Mesodermal cell (in vitro differentiated cells): Measurements from ENCODE around the gene FAM171A2.
"Not testable (repeated sequence)": the region's sequence is repeated elsewhere in the genome, so short reads cannot be mapped to it uniquely, and the experiment has no call there.

Experiments used
- H3K27ac ChIP-seq: 2 replicates; pipeline ENCODE4 v1.7.0; 2013; ENCODE audit warnings: mild to moderate bottlenecking, low read depth, low read length, moderate library complexity; ENCODE audit not compliant: severe bottlenecking
- H3K36me3 ChIP-seq: 2 replicates; pipeline ENCODE4 v1.7.1; 2013; ENCODE audit warnings: mild to moderate bottlenecking, low read length, moderate library complexity; ENCODE audit not compliant: control insufficient read depth, insufficient read depth
- H3K4me1 ChIP-seq: one replicate; pipeline ENCODE4 v1.7.1; 2013; ENCODE audit warnings: mild to moderate bottlenecking, low read length; ENCODE audit not compliant: insufficient read depth, control insufficient read depth, poor library complexity, severe bottlenecking
- H3K4me3 ChIP-seq: 2 replicates; pipeline ENCODE4 v1.7.0; 2013; ENCODE audit warnings: low read length, control low read depth, mild to moderate bottlenecking; ENCODE audit not compliant: insufficient read depth, poor library complexity, severe bottlenecking; ENCODE audit errors: extremely low read depth
- H3K9me3 ChIP-seq: 2 replicates; pipeline ENCODE4 v1.7.1; 2013; ENCODE audit warnings: mild to moderate bottlenecking, low read length, moderate library complexity; ENCODE audit not compliant: control insufficient read depth
- WGBS, 2 experiments: methylation state at CpG; one replicate each; pipeline ENCODE4 v1.1.5; 2013; ENCODE audit warnings: missing lambda C conversion rate in 2 of 2; ENCODE audit not compliant: insufficient coverage in 2 of 2; 5-methylcytosine and 5-hydroxymethylcytosine counted together

The FAM171A2 gene

DNA sequence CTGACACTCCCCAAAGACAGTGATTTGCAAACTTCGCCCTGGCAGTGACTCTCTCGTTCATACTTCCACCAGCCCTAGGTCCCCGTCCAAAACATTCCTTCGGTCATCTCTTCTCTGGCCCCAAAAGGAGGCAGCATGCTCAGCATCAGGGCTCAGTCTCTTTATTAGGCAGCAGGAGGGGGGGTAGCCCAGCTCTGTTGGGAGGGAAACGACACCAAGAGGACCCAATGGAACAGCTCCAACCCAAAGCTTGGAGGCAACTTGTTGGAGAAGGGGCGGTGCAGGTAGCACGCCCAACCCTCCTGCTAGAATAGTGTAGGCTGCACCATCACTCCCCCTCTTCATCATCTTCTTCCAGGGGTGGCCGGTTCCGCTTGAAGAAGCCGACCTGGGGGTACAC, 8.4 kb upstream of the FAM171A2 start:
- no peaks in the 10 kb centered on the region for H3K4me1 ChIP-seq
- no peaks in the 10 kb centered on the region for H3K36me3 ChIP-seq
- whole genome bisulfite sequencing, 2 experiments: 86 to 94% methylated on average over 4 to 8 of the region's 10 CpGs

DNA sequence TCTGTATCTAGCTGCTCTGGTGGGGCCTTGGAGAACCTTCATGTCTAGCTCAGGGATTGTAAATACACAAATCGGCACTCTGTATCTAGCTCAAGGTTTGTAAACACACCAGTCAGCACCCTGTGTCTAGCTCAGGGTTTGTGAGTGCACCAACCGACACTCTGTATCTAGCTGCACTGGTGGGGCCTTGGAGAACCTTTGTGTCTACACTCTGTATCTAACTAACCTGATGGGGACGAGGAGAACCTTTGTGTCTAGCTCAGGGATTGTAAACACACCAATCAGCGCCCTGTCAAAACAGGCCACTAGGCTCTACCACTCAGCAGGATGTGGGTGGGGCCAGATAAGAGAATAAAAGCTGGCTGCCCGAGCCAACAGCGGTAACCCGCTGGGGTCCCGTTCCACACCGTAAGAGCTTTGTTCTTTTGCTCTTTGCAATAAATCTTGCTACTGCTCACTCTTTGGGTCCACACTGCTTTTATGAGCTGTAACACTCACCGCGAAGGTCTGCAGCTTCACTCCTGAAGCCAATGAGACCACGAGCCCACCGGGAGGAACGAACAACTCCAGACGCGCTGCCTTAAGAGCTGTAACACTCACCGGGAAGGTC, 5.9 kb upstream of the FAM171A2 start:
- not testable (repeated sequence) for H3K36me3 ChIP-seq, H3K27ac ChIP-seq, H3K4me3 ChIP-seq, H3K9me3 ChIP-seq, H3K4me1 ChIP-seq
- WGBS, 2 experiments: 69 to 74% methylated on average over 10 of the region's 17 CpGs

More for the DNA sequence above, 8.4 kb upstream of the FAM171A2 start:
- no peaks in the 10 kb centered on the region for H3K9me3 ChIP-seq
- no peak overlapping the region for H3K27ac ChIP-seq
- H3K4me3 ChIP-seq: no peak overlapping the region

DNA sequence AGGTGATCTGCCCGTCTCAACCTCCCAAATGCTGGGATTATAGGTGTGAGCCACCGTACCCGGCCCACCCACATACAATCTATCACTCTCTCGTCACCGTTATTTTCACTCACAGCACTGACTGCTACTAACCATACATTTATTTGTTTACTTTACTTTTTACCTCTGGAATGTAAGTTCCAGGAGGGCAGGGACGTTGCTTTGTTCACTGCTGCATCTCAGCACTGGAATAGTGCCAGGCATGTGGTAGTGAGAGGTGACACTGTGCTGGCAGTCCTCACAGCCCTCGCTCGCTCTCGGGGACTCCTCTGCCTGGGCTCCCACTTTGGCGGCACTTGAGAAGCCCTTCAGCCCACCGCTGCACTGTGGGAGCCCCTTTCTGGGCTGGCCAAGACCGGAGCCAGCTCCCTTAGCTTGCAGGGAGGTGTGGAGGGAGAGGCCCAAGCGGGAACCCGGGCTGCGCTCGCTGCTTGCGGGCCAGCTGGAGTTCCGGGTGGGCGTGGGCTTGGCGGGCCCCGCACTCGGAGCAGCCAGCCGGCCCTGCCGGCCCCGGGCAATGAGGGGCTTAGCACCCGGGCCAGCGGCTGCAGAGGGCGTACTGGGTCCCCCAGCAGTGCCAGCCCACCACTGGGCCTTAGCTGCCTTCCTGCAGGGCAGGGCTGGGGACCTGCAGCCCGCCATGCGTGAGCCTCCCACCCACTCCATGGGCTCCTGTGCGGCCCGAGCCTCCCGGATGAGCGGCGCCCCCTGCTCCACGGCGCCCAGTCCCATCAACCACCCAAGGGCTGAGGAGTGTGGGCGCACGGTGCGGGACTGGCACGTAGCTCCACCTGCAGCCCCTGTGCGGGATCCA, 5.0 kb upstream of the FAM171A2 start:
- WGBS, 2 experiments: 96 to 97% methylated on average over 17 to 33 of the region's 42 CpGs
- H3K27ac ChIP-seq, H3K36me3 ChIP-seq, H3K4me3 ChIP-seq, H3K9me3 ChIP-seq, H3K4me1 ChIP-seq: not testable (repeated sequence)

DNA sequence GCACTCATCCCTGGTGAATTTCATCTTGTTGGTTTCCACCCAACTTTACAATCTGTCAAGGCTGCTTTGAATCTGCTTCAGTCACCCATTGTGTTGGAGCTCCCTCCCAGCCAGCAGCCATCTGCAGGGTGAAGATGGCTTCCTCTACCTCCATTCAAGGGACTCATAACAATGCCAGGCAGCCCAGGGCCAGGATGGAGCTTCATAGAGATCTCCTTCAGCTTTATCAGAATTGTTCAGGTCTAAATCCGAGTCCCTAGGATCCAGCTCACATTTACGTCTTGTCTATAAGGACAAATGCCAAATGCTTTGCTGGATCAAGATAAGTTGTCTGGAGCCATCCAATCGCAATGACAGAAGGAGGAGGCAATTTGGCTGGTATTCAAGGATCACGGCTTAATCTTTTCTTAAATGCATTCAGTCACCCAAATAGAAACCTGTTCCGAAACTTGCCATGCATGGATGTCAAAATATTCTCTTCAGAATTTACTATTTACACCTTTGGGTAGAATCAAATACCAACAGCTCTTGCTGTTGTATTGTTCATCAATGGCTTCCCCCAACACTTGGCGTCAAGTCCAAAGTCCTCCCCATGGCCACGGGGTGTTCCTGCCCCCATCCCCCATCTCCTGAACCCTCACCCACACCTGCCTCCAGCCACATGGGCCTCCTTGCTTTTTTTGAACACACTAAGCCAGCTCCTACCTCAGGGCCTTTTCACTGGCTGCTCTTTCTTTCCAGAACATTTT, 3.8 kb upstream of the FAM171A2 start:
- 89 to 92% methylated on average over 7 of the region's 7 CpGs for whole genome bisulfite sequencing, 2 experiments
- Histone ChIP-seq H3K4me3 (no peak overlapping the region), H3K36me3 (no peaks in the 10 kb centered on the region)

DNA sequence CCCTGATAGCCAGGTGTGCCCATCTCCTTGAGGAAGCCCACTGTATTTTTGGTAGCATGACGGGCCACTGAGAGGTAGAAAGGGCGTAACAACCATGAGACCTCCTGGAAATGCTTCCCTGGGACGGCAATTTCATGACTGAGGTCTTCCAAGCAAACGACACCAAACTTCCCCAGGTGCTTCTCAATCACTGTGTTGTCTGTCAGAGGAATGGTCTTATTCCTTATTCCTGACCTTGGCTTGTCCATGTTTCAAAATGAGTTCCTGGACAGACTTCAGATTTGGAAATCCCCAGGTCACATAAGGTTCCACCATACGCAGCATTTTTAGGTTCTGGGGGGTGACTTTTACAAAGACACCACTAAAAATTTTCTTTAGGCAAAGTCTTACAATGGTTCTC, 1.4 kb upstream of the FAM171A2 start:
- H3K4me3 ChIP-seq, H3K27ac ChIP-seq, H3K36me3 ChIP-seq, H3K9me3 ChIP-seq: not testable (repeated sequence)
- WGBS, 2 experiments: 75 to 98% methylated on average over 4 to 5 of the region's 5 CpGs
- H3K4me1 ChIP-seq: peaks cover 18% of the 10 kb centered on the region

More for the DNA sequence above, 3.8 kb upstream of the FAM171A2 start:
- Histone ChIP-seq H3K27ac (no peak overlapping the region), H3K9me3 (no peaks in the 10 kb centered on the region), H3K4me1 (peaks cover 4% of the 10 kb centered on the region)

DNA sequence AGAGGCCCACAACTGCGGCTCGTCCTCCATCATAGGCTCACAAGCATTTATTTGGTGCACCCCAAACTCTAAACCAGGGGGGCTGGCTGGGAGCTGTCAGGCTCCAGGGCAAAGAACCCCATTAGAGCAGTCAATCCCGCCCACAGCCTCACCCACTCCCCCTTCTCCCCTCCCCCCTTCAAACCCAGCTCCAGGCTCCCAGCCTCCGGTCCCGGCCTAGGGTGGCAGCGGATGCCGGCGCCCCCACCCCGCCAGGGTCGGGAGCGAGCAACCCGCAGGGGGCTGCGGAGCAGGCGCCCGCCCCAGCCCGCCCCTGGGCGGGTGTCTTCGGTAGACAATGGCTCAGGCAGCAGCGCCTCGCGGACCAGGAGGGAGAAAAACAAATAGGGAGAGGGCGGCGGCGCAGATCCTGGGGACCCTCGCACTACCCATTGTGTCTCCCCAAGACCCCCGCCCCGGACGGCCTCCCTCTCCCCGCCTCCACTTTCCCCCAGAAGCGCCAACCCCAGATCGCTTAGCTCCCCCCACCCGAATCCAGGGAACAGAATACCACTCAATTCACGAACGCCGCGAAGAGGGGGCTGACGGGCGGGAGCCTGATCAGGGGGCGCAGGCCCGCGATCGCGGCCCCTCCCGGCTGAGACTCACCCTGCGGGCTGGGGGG, 572 bp downstream of the FAM171A2 start:
- peak overlapping the region; percentile 16 for H3K27ac ChIP-seq
- no peaks in the 10 kb centered on the region for H3K9me3 ChIP-seq
- H3K36me3 ChIP-seq: peaks cover 5% of the 10 kb centered on the region
- H3K4me1 ChIP-seq: peaks cover 18% of the 10 kb centered on the region
- H3K4me3 ChIP-seq: peak overlapping the region; percentile 86
- WGBS, 2 experiments: 0% methylated on average over 14 to 31 of the region's 45 CpGs

DNA sequence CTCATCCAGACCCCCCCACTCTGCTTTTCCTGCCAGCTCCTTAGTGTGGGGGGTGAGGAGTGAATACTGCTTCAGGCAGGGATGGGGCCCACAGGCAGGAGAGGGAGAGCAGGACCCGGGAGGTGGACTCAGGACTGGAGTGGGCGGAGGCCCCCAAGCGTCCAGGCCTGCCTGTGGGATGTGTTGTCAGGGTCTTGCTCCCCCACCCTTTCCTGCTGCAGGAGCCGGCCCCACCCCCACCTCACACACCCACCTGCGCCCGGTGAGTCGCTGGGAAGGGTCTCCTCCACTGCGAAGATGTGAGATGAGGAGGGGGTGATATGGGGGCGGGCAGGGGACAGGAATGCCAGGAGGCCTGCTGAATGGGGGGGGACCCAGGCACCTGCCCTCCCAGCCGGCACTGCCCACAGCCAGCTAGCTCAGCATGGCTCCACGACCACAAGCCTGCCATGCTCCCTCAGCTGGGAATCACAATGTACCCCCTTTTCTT, 1.1 kb downstream of the FAM171A2 start:
- no peaks in the 10 kb centered on the region for H3K9me3 ChIP-seq
- H3K4me3 ChIP-seq: peak overlapping the region; percentile 86
- 17% methylated on average over 2 of the region's 11 CpGs; no CpG with 5 or more reads in 1 of the 2 experiments for WGBS, 2 experiments
- no peak overlapping the region for H3K27ac ChIP-seq
- H3K36me3 ChIP-seq: peaks cover 8% of the 10 kb centered on the region
- peaks cover 18% of the 10 kb centered on the region for H3K4me1 ChIP-seq

DNA sequence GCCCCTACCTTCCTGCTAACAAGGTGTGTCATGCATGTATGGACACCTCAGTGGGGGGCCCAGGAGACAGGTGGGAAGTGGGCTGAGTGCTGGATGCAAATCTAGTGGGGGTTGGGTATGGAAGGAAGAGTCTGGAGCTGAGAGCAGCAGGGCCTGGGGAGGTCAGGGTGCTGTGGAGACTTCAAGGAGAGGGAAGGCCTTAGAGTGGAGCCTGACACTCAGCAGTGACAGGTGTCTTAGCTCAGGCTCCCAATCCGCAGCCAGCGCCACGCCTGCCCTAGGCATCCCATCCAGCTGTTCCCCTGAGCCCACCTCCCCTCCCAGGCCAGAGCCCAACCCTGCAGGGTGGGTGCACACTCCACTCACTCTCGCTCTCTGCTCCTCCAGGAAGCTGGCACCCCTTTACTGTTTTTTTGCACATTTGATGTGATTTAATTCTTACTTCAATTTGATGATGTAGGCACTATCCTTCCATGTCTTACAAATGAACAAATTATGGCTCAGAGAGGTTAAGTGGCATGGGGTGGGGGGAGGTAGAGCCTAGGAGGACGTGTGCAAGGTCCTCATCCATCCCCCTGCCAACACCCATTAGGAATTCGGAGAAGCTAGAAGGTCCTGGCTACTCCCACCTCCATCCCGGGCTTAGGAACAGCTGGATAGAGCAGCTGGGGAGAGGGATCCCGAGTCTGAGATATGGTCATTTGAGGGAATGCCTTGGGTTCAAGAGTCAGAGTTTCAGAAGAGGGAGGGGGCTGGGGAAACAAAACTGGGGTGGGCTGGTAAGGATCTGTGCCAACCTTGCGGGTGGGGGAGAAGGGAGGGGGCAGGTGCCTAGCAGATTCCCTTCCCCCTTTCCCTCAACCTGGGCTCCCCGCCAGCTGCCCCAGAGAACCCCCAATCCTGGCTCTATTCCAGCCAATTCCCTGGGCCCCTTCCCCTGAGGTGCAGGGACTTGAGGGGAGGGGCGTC, 2.1 kb downstream of the FAM171A2 start:
- Histone ChIP-seq H3K27ac (no peak overlapping the region), H3K4me3 (no peak overlapping the region), H3K4me1 (peaks cover 18% of the 10 kb centered on the region), H3K36me3 (peaks cover 8% of the 10 kb centered on the region), H3K9me3 (no peaks in the 10 kb centered on the region)
- WGBS, 2 experiments: 62 to 75% methylated on average over 3 to 5 of the region's 11 CpGs

DNA sequence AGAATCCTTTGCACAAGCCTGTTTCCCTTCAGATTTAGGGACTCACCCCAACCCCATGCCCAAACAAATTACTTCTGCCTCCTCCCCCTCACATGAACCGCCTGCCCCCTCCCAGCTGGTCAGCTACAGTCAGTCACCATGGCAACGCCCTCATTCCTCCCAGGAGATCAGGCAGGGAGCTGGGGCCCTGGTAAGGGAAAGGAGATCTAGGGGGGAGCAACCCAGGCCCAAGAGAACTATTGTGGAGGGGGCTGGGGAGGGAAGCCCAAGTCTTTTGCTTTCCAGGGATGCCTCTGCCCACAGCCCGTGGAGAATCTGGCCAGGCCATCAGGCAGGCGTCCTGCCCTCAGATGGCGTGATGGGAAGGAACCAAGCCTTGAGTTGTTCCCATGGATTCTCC, 2.8 kb downstream of the FAM171A2 start:
- Histone ChIP-seq H3K9me3 (no peaks in the 10 kb centered on the region), H3K36me3 (peaks cover 13% of the 10 kb centered on the region), H3K4me3 (no peak overlapping the region), H3K4me1 (peaks cover 18% of the 10 kb centered on the region), H3K27ac (no peak overlapping the region)
- WGBS, 2 experiments: 57 to 63% methylated on average over 3 to 4 of the region's 5 CpGs
